A549 (cell line): ENCODE measurements around the gene TRAPPC6A. TPM values are rescaled to one million over a fixed set of nuclear protein-coding genes. Genes with fewer than 3 reads are reported as not detected.

Experiments
- ATAC-seq, 2 experiments: fragments of 200-7000 bp in 1 of 2; fragments of >200 bp in 1 of 2; cut with Nextera tagmentation in 1 of 2; cut with Tn5 transposase in 1 of 2; 3 replicates each; pipeline versions ENCODE4 v1.8.0 to v1.9.1; 2018 to 2020; ENCODE audit warnings: mild to moderate bottlenecking in 1 of 2, moderate library complexity in 1 of 2
- CTCF ChIA-PET: fragments of 300-600 bp; sonication (Branson Sonifier 250); formaldehyde crosslinking; extraction: SDS; loops from one replicate; lab custom pipeline; 2021; ENCODE audit warnings: antibody characterized with exemption, inconsistent platforms; lab: Yijun Ruan, JAX
- POLR2A ChIA-PET: fragments of 350-600 bp; formaldehyde crosslinking; extraction: SDS; loops from one replicate; lab custom pipeline; 2021; ENCODE audit warnings: antibody characterized with exemption, inconsistent platforms; lab: Yijun Ruan, JAX
- DNase-seq, 2 experiments: peaks; one replicate each; pipeline versions ENCODE4 v3.0.0 to v3.0.0-alpha.2; 2011 to 2016; ENCODE audit warnings: low read depth in 1 of 2, low spot score in 1 of 2
- FAIRE-seq: peaks from 2 replicates; lab custom pipeline; 2011; peaks lifted over from hg19 to GRCh38; lab: Jason Lieb, UNC
- H3K27ac ChIP-seq, 2 experiments: fragments of >200 bp; sonication (Bioruptor Twin); formaldehyde crosslinking; 3 replicates each; pipeline ENCODE4 v1.5.1; 2016 to 2017
- H3K4me1 ChIP-seq: fragments of >200 bp; sonication (Bioruptor Twin); formaldehyde crosslinking; 3 replicates; pipeline ENCODE4 v1.6.1; 2016
- H3K4me2 ChIP-seq: fragments of >200 bp; sonication (Bioruptor Twin); formaldehyde crosslinking; 3 replicates; pipeline ENCODE4 v1.6.1; 2016
- H3K4me3 ChIP-seq: fragments of >200 bp; sonication (Bioruptor Twin); formaldehyde crosslinking; 3 replicates; pipeline ENCODE4 v1.5.1; 2016
- H3K9me3 ChIP-seq: fragments of >200 bp; sonication (Bioruptor Twin); formaldehyde crosslinking; 3 replicates; pipeline ENCODE4 v1.6.1; 2016
- CBX8 ChIP-seq: fragments of 200-600 bp; sonication (generic); IDR thresholded peaks from 2 replicates; pipeline ENCODE4 v1.6.1; 2016
- EP300 ChIP-seq, 2 experiments: fragments of >200 bp; sonication (Bioruptor Twin); formaldehyde crosslinking; IDR thresholded peaks; 2 replicates in 1 of 2; 3 replicates in 1 of 2; pipeline ENCODE4 v1.6.1; 2016 to 2017
- FOXS1 ChIP-seq: fragments of 250-450 bp; sonication (Bioruptor Pico); IDR thresholded peaks from 2 replicates; pipeline ENCODE4 v1.5.0; 2020; ENCODE audit warnings: mild to moderate bottlenecking, moderate library complexity
- HOXB5 ChIP-seq: fragments of 250-450 bp; sonication (Bioruptor Pico); IDR thresholded peaks from 2 replicates; pipeline ENCODE4 v1.5.0; 2020; ENCODE audit warnings: mild to moderate bottlenecking, moderate library complexity
- PHF8 ChIP-seq: fragments of 200-600 bp; sonication (generic); IDR thresholded peaks from 2 replicates; pipeline ENCODE4 v1.6.1; 2016; ENCODE audit warnings: low read depth, mild to moderate bottlenecking, antibody characterized with exemption, moderate library complexity, borderline replicate concordance
- RARB ChIP-seq: fragments of 250-450 bp; sonication (Bioruptor Pico); IDR thresholded peaks from 2 replicates; pipeline ENCODE4 v1.8.0; 2021; ENCODE audit warnings: mild to moderate bottlenecking, moderate library complexity
- RCOR1 ChIP-seq: fragments of 150-350 bp; IDR thresholded peaks from 2 replicates; pipeline ENCODE4 v1.6.1; 2014; ENCODE audit warnings: antibody characterized with exemption, low read length, low read depth
- RFX5 ChIP-seq: fragments of 450-650 bp; IDR thresholded peaks from 2 replicates; pipeline ENCODE4 v1.7.1; 2014; ENCODE audit warnings: antibody characterized with exemption, mild to moderate bottlenecking, moderate library complexity
- RNF2 ChIP-seq: fragments of 200-600 bp; sonication (generic); IDR thresholded peaks from 2 replicates; pipeline ENCODE4 v1.6.1; 2016; ENCODE audit warnings: low read depth, mild to moderate bottlenecking, antibody characterized with exemption, moderate library complexity, borderline replicate concordance
- ZFP36 ChIP-seq: fragments of 450-650 bp; IDR thresholded peaks from 2 replicates; pipeline ENCODE4 v1.6.1; 2014; ENCODE audit warnings: borderline replicate concordance; ENCODE audit not compliant: partially characterized antibody
- ZSCAN20 ChIP-seq: fragments of 250-450 bp; sonication (Bioruptor Pico); IDR thresholded peaks from 2 replicates; pipeline ENCODE4 v1.8.0; 2022; ENCODE audit warnings: mild to moderate bottlenecking, moderate library complexity
- WGBS: methylation state at CpG from one replicate; pipeline ENCODE4 v1.1.6; 2017; ENCODE audit errors: missing lambda C conversion rate; 5-methylcytosine and 5-hydroxymethylcytosine counted together
- polyA plus RNA-seq, 4 experiments: library from polyadenylated mRNA; depleted of rRNA in 3 of 4; stranded (reverse); fragments of >200 nt; fragmentation: RNase III in 1 of 4; extraction: RNeasy Plus Mini Kit Qiagen cat#74134 plus additional on column Dnase treatment in 1 of 4; gene quantifications; 2 replicates in 3 of 4; 3 replicates in 1 of 4; pipeline ENCODE4 v1.2.3, GENCODE V29; 2011 to 2017
- TF ChIP-seq, protein P1 (sequence below): fragments of 250-450 bp; sonication (Bioruptor Pico); IDR thresholded peaks from 2 replicates; pipeline ENCODE4 v1.5.0; 2021; ENCODE audit warnings: mild to moderate bottlenecking, moderate library complexity, borderline replicate concordance
- TF ChIP-seq, protein P2 (sequence below): fragments of 200-600 bp; sonication (generic); IDR thresholded peaks from 2 replicates; pipeline ENCODE4 v1.6.1; 2016; ENCODE audit warnings: antibody characterized with exemption, mild to moderate bottlenecking, moderate library complexity
- TF ChIP-seq, protein P3 (sequence below): fragments of >200 bp; sonication (Bioruptor Twin); formaldehyde crosslinking; IDR thresholded peaks from 3 replicates; pipeline ENCODE4 v1.6.1; 2016

The TRAPPC6A gene
- polyA plus RNA-seq, 2 of the 4 experiments (the other 2 are of a cell fraction), result 28.5 to 29.8 TPM

DNA sequence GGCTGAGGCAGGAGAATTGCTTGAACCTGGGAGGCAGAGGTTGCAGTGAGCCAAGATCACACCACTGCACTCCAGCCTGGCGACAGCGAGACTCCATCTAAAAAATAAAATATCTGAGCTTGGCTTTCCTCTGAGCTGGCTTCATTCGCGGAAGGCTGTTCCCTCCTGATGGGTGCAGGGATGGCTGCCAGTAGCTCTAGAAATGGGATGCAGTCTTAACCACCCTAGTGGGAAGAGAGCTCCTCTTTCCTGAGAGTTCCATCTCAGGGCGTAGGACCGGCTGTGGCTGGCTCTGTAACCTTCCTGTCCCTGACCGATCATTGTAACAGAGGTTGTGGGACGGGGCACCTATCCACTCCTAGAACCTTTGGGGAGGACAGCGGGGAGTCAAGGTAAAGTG, 52.7 kb downstream of the TRAPPC6A start:
- 95% methylated on average over 9 of the region's 9 CpGs for WGBS
- ChIA-PET CTCF (interaction anchor here (0.6 to 6.1 kb wide), 28 partner anchors 8 to 599 kb away, joined by 3 to 51 read pairs (median 4); partner anchors contain the start of genes NKPD1 and PPP1R37), POLR2A (no interaction called here)
- Histone ChIP-seq H3K4me3 (no peak overlapping the region), H3K4me2 (no peak overlapping the region), H3K4me1 (peaks cover 3% of the 10 kb centered on the region), H3K9me3 (no peaks in the 10 kb centered on the region), H3K27ac (no peak overlapping the region)
- no peak for TF ChIP-seq FOXS1 (CRISPR knock-in tag)
- no peak for TF ChIP-seq RCOR1
- no peak for TF ChIP-seq CBX8
- TF ChIP-seq ZSCAN20, result no peak
- TF ChIP-seq, protein P1, sequence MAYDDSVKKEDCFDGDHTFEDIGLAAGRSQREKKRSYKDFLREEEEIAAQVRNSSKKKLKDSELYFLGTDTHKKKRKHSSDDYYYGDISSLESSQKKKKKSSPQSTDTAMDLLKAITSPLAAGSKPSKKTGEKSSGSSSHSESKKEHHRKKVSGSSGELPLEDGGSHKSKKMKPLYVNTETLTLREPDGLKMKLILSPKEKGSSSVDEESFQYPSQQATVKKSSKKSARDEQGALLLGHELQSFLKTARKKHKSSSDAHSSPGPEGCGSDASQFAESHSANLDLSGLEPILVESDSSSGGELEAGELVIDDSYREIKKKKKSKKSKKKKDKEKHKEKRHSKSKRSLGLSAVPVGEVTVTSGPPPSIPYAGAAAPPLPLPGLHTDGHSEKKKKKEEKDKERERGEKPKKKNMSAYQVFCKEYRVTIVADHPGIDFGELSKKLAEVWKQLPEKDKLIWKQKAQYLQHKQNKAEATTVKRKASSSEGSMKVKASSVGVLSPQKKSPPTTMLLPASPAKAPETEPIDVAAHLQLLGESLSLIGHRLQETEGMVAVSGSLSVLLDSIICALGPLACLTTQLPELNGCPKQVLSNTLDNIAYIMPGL (CRISPR knock-in tag), result no peak
- ATAC-seq (peak; percentile 4 to 9; a peak in 3 of 6 replicates), FAIRE-seq (no peak), DNase-seq (no peak)

DNA sequence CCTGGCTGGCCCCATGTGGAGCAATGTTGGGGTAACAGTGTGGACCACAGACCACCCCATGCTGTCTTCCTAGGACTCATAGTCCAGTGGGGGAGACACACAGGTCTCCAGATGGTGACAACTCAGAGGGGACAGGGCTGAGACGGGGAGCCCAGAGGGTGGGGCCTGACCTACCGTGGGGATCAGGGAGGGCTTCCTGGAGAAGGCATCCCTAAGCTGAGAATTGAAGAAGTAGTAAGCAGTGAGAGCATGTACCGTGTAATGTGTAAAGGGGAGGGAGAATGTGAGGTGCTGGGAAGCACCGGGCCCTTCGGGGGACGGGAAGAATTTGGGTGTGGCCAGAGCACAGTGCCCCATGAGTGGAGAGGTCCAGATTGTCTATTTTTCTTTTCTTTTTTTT, 54.0 kb downstream of the TRAPPC6A start:
- ChIA-PET CTCF (interaction anchor here (0.7 to 6.1 kb wide), 11 partner anchors 11 to 64 kb away, joined by 3 to 51 read pairs (median 5); partner anchors contain the start of gene PPP1R37), POLR2A (no interaction called here)
- FAIRE-seq, result no peak
- H3K4me1 ChIP-seq, result no peaks in the 10 kb centered on the region
- TF ChIP-seq RARB (CRISPR knock-in tag) (no peak), ZFP36 (peak; percentile 54)
- WGBS, result 83% methylated on average over 6 of the region's 6 CpGs
- no peak overlapping the region for H3K4me2 ChIP-seq
- DNase-seq, result no peak
- H3K9me3 ChIP-seq, result no peaks in the 10 kb centered on the region
- H3K4me3 ChIP-seq, result no peak overlapping the region
- ATAC-seq, result no peak
- H3K27ac ChIP-seq, result no peak overlapping the region

DNA sequence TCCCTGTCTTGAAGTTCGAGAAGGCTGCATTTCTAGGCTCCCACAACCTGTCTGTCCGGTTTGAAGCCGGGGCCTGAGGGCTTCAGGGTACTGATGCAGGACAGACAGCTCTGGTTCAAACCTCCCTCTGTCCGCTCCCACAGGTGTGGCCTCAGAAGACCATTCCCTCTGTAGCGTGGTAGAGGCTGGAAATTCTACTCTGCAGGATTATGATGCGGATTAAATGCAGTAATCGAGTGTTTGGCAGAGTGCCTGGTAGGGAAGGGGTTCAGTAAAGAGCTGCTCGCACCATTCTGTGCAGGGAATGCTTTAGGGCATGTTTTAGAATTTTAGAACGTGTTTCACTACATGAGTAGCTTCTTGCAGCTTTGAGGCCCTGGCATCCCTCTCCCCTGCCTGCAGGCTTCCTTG, 54.6 kb downstream of the TRAPPC6A start:
- ChIA-PET POLR2A (interaction anchor here (0.6 kb wide), 1 partner anchor 20 kb away, joined by 3 read pairs; no protein-coding TSS in a partner anchor), CTCF (interaction anchor here (0.7 to 6.1 kb wide), 8 partner anchors 12 to 64 kb away, joined by 3 to 46 read pairs (median 4); partner anchors contain the start of gene PPP1R37)
- DNase-seq (no peak), FAIRE-seq (no peak), ATAC-seq (no peak)
- Histone ChIP-seq H3K4me1 (no peaks in the 10 kb centered on the region), H3K4me3 (no peak overlapping the region), H3K9me3 (no peaks in the 10 kb centered on the region), H3K27ac (no peak overlapping the region), H3K4me2 (no peak overlapping the region)
- TF ChIP-seq PHF8, result no peak
- no peak for TF ChIP-seq EP300 (IDR thresholded peaks at IDR 0.05)
- 84% methylated on average over 9 of the region's 9 CpGs for WGBS

DNA sequence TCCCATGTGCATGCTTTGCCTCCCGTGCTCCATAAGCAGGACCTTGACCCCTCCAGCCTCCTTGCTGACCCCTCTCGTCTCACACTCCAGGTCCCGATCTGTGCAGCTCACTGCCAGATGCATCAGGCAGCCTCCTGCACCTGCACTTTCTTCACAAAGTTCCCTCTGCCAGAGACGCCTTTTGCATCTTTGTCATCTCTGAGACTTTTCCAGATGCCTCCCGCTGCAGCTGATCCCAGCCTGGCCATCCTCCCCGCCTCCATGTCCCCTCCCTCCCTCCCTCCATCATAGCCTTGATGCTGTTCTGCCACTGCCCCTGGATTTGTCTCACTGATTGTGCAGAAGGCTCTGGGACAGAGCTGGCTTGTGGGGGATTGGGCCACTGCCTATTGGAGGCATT, 55.2 kb downstream of the TRAPPC6A start:
- Histone ChIP-seq H3K4me1 (no peaks in the 10 kb centered on the region), H3K27ac (no peak overlapping the region), H3K4me2 (no peak overlapping the region), H3K9me3 (no peaks in the 10 kb centered on the region), H3K4me3 (no peak overlapping the region)
- TF ChIP-seq RFX5 (no peak), CBX8 (no peak), HOXB5 (CRISPR knock-in tag) (no peak), RNF2 (no peak), ZFP36 (no peak)
- TF ChIP-seq, protein P2, sequence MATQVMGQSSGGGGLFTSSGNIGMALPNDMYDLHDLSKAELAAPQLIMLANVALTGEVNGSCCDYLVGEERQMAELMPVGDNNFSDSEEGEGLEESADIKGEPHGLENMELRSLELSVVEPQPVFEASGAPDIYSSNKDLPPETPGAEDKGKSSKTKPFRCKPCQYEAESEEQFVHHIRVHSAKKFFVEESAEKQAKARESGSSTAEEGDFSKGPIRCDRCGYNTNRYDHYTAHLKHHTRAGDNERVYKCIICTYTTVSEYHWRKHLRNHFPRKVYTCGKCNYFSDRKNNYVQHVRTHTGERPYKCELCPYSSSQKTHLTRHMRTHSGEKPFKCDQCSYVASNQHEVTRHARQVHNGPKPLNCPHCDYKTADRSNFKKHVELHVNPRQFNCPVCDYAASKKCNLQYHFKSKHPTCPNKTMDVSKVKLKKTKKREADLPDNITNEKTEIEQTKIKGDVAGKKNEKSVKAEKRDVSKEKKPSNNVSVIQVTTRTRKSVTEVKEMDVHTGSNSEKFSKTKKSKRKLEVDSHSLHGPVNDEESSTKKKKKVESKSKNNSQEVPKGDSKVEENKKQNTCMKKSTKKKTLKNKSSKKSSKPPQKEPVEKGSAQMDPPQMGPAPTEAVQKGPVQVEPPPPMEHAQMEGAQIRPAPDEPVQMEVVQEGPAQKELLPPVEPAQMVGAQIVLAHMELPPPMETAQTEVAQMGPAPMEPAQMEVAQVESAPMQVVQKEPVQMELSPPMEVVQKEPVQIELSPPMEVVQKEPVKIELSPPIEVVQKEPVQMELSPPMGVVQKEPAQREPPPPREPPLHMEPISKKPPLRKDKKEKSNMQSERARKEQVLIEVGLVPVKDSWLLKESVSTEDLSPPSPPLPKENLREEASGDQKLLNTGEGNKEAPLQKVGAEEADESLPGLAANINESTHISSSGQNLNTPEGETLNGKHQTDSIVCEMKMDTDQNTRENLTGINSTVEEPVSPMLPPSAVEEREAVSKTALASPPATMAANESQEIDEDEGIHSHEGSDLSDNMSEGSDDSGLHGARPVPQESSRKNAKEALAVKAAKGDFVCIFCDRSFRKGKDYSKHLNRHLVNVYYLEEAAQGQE, result no peak
- TF ChIP-seq, protein P3, sequence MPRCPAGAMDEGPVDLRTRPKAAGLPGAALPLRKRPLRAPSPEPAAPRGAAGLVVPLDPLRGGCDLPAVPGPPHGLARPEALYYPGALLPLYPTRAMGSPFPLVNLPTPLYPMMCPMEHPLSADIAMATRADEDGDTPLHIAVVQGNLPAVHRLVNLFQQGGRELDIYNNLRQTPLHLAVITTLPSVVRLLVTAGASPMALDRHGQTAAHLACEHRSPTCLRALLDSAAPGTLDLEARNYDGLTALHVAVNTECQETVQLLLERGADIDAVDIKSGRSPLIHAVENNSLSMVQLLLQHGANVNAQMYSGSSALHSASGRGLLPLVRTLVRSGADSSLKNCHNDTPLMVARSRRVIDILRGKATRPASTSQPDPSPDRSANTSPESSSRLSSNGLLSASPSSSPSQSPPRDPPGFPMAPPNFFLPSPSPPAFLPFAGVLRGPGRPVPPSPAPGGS, result no peak
- ChIA-PET CTCF (interaction anchor here (2.0 to 6.1 kb wide), 3 partner anchors 12 to 23 kb away, joined by 4 to 46 read pairs (median 16); no protein-coding TSS in a partner anchor), POLR2A (interaction anchor here (0.6 to 0.7 kb wide), 2 partner anchors 20 to 24 kb away, joined by 3 to 4 read pairs; no protein-coding TSS in a partner anchor)
- 82% methylated on average over 6 of the region's 6 CpGs for WGBS
- ATAC-seq (no peak), FAIRE-seq (no peak), DNase-seq (no peak)
